GM19023 (cell line): ENCODE results near the gene MAML2.
"Not testable (repeated sequence)": the region's sequence is repeated elsewhere in the genome, so short reads cannot be mapped to it uniquely, and the experiment has no call there.

Experiments used
- ATAC-seq: cut with Tn5 transposase; IDR thresholded peaks from one replicate; pipeline ENCODE4 v1.9.1; 2021; ENCODE audit warnings: mild to moderate bottlenecking, moderate library complexity; ENCODE audit not compliant: unreplicated experiment

MAML2 gene

GRCh38 chr11:96294289-96294688 is 48.7 kb downstream of the MAML2 start:
- no peak for ATAC-seq

- peak; percentile 78 for ATAC-seq
These were observed 49.4 kb downstream of the MAML2 start for GRCh38 chr11:96293598-96294021.

- ATAC-seq, result no peak
These were observed 49.9 kb downstream of the MAML2 start for GRCh38 chr11:96293109-96293508.

GRCh38 chr11:96292291-96293010 is 50.5 kb downstream of the MAML2 start:
- ATAC-seq, result no peak

GRCh38 chr11:96290631-96291030 is 52.4 kb downstream of the MAML2 start:
- ATAC-seq, result no peak

- ATAC-seq, result no peak
These were observed 53.0 kb downstream of the MAML2 start for GRCh38 chr11:96290031-96290430.

- ATAC-seq, result no peak
These were observed 54.1 kb downstream of the MAML2 start for GRCh38 chr11:96288915-96289314.

- ATAC-seq, result no peak
These were observed 55.1 kb downstream of the MAML2 start for GRCh38 chr11:96287822-96288439.

GRCh38 chr11:96285985-96286384 is 57.0 kb downstream of the MAML2 start:
- not testable (repeated sequence) for ATAC-seq

- no peak for ATAC-seq
These were observed 58.1 kb downstream of the MAML2 start for GRCh38 chr11:96284917-96285316.

GRCh38 chr11:96284401-96284800 is 58.6 kb downstream of the MAML2 start:
- no peak for ATAC-seq

GRCh38 chr11:96282625-96283220 is 60.3 kb downstream of the MAML2 start:
- no peak for ATAC-seq

- no peak for ATAC-seq
These were observed 62.6 kb downstream of the MAML2 start for GRCh38 chr11:96280444-96280843.

GRCh38 chr11:96279896-96280290 is 63.1 kb downstream of the MAML2 start:
- no peak for ATAC-seq

- ATAC-seq, result no peak
These were observed 63.7 kb downstream of the MAML2 start for GRCh38 chr11:96279018-96279895.

- ATAC-seq, result no peak
These were observed 64.7 kb downstream of the MAML2 start for GRCh38 chr11:96278039-96278897.

- no peak for ATAC-seq
These were observed 65.3 kb downstream of the MAML2 start for GRCh38 chr11:96277696-96278038.

GRCh38 chr11:96276836-96277235 is 66.2 kb downstream of the MAML2 start:
- ATAC-seq, result no peak

GRCh38 chr11:96275801-96276594 is 67.0 kb downstream of the MAML2 start:
- no peak for ATAC-seq

GRCh38 chr11:96273507-96273906 is 69.5 kb downstream of the MAML2 start:
- ATAC-seq, result no peak
